Epithelial cell of proximal tubule (primary cell): ENCODE data around the gene TPPP2. TPM values are rescaled to one million over a fixed set of nuclear protein-coding genes. Genes with fewer than 3 reads are reported as not detected.

Experiments used
- DNase-seq: peaks from one replicate; pipeline ENCODE4 v3.0.0-alpha.2; 2011; ENCODE audit warnings: low read depth
- H3K4me3 ChIP-seq: 2 replicates; pipeline ENCODE4 v1.5.1; 2011; ENCODE audit warnings: low read depth, mild to moderate bottlenecking, low read length
- total RNA-seq: library from RNA; depleted of rRNA; stranded (reverse); fragments of >200 nt; gene quantifications from 2 replicates; pipeline ENCODE4 v1.2.3, GENCODE V29; 2015
- TF ChIP-seq, protein P1 (sequence below): conservative IDR thresholded peaks from 2 replicates; pipeline ENCODE4 v1.5.1; 2012; ENCODE audit warnings: low read depth, mild to moderate bottlenecking, low read length

TPPP2 gene
- total RNA-seq, 1 donor from 2014 or later = not detected

DNA sequence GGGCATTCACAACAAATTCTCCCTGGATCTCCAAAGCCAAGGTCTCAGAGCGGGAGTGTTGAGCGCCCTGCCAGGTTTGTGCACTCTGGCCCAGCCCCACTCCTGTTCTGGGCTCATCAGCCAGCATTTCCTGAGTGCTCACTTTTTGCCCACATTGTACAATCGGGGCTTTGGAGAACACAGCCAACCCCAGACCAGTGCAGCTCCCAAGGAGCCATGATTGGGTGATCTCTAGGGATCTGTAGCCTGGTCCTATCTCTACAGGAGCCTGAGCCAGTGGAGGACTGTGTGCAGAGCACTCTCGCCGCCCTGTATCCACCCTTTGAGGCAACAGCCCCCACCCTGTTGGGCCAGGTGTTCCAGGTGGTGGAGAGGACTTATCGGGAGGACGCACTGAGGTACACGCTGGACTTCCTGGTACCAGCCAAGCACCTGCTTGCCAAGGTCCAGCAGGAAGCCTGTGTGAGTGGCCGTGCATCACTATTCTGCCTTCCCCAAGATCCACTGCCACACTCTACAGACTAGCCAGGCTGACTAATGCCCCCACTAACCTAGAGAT, 42.8 kb downstream of the TPPP2 start:
- no peak for DNase-seq
- no peak overlapping the region for H3K4me3 ChIP-seq
- TF ChIP-seq, protein P1, sequence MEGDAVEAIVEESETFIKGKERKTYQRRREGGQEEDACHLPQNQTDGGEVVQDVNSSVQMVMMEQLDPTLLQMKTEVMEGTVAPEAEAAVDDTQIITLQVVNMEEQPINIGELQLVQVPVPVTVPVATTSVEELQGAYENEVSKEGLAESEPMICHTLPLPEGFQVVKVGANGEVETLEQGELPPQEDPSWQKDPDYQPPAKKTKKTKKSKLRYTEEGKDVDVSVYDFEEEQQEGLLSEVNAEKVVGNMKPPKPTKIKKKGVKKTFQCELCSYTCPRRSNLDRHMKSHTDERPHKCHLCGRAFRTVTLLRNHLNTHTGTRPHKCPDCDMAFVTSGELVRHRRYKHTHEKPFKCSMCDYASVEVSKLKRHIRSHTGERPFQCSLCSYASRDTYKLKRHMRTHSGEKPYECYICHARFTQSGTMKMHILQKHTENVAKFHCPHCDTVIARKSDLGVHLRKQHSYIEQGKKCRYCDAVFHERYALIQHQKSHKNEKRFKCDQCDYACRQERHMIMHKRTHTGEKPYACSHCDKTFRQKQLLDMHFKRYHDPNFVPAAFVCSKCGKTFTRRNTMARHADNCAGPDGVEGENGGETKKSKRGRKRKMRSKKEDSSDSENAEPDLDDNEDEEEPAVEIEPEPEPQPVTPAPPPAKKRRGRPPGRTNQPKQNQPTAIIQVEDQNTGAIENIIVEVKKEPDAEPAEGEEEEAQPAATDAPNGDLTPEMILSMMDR = no peak

DNA sequence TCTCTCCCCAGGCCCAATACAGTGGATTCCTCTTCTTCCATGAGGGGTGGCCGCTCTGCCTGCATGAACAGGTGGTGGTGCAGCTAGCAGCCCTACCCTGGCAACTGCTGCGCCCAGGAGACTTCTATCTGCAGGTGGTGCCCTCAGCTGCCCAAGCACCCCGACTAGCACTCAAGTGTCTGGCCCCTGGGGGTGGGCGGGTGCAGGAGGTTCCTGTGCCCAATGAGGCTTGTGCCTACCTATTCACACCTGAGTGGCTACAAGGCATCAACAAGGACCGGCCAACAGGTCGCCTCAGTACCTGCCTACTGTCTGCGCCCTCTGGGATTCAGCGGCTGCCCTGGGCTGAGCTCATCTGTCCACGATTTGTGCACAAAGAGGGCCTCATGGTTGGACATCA, 43.9 kb downstream of the TPPP2 start:
- TF ChIP-seq, protein P1 = no peak
- H3K4me3 ChIP-seq = no peak overlapping the region
- no peak for DNase-seq

DNA sequence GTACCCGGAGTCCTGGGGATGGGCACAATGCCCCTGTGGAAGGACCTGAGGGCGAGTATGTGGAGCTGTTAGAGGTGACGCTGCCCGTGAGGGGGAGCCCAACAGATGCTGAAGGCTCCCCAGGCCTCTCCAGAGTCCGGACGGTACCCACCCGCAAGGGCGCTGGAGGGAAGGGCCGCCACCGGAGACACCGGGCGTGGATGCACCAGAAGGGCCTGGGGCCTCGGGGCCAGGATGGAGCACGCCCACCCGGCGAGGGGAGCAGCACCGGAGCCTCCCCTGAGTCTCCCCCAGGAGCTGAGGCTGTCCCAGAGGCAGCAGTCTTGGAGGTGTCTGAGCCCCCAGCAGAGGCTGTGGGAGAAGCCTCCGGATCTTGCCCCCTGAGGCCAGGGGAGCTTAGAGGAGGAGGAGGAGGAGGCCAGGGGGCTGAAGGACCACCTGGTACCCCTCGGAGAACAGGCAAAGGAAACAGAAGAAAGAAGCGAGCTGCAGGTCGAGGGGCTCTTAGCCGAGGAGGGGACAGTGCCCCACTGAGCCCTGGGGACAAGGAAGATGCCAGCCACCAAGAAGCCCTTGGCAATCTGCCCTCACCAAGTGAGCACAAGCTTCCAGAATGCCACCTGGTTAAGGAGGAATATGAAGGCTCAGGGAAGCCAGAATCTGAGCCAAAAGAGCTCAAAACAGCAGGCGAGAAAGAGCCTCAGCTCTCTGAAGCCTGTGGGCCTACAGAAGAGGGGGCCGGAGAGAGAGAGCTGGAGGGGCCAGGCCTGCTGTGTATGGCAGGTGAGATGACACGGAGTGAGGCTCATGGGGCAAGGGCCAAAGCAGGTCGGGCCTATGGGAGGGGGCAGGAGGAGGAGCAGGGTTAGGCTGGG, 44.6 kb downstream of the TPPP2 start:
- no peak overlapping the region for H3K4me3 ChIP-seq
- TF ChIP-seq, protein P1 = no peak
- no peak for DNase-seq

DNA sequence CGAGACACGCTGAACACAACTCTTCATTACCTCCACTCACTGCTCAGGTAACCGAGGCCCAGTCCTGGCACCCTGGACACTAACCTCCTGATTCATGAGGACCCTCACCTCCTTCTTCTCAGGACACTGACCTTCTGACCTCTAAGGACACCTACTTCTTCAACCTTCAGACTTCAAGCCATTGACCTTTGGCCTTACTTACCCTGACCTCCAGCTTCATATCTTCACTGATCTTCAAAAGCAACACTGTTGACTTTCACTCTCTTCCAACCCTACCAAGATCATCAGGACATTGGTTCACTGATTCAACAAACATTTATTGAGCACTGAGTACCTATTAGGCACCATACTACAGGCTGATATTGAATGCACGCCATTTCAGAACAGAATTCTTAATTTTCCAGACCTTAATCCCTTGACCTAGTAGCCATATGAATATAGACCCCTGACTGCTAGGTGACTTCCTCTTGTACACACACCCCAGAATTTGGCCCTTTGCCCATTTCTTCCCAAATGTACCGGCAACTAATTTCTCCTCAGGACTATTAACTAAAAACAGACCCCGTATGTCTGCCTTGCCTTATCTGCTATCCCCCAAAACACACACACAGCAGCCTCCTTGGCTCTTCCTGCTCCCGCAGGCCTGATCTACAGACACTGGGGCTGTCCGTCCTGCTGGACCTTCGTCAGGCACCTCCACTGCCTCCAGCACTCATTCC, 45.9 kb downstream of the TPPP2 start:
- TF ChIP-seq, protein P1 = no peak
- no peak overlapping the region for H3K4me3 ChIP-seq
- DNase-seq = no peak

DNA sequence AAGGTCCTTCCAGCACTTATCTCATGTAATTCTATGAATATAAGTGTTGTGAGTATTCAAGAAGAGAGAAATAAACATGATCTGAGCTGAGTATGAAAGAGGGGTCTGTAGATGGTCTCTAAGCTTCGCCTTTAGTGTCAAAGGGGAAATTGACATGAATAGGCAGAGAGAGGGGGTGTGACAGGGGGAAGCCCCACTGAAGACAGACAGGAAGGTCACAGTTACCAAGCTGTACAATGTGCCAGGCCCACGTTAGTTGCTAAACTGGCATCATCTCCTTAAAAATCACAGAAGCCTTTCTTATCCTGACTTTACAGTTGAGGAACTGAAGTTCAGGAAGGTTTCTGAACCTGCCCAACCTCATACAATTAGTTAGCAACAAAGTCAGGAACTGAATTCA, 47.7 kb downstream of the TPPP2 start:
- no peak overlapping the region for H3K4me3 ChIP-seq
- no peak for DNase-seq
- TF ChIP-seq, protein P1 = no peak

DNA sequence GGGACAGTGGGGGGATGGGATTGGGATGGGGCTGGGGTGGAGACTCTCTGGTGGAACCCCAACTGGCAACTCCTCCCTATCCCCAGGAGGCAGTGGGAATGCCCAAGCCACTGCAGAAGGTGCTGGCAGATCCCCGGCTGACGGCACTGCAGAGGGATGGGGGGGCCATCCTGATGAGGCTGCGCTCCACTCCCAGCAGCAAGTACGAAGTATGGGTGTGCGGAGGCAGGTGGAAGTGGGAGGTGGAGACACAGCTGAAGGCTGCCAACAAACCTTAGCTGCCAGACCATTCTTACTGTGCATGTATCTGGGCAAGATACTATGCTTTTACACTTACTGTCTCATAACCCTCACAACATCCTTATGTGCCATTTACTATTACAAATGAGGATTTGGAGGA, 48.3 kb downstream of the TPPP2 start:
- H3K4me3 ChIP-seq = no peak overlapping the region
- no peak for DNase-seq
- TF ChIP-seq, protein P1 = no peak
